Lower lobe of right lung (tissue), 2 donors: ENCODE results near the gene NFYB. TPM values are rescaled to one million over a fixed set of nuclear protein-coding genes. Genes with fewer than 3 reads are reported as not detected.

ENCODE experiments used
- ATAC-seq, 2 donors: fragments of 200-7000 bp; cut with Tn5 transposase; one replicate each; pipeline ENCODE4 v1.9.1; 2020 to 2022; ENCODE audit warnings: mild to moderate bottlenecking in 2 of 2, moderate library complexity in 2 of 2
- DNase-seq: peaks from one replicate; pipeline ENCODE4 v3.0.0-alpha.2; 2020
- H3K27ac ChIP-seq: fragments of 200-600 bp; one replicate; pipeline ENCODE4 v1.8.0; 2022
- H3K27me3 ChIP-seq: fragments of 200-600 bp; one replicate; pipeline ENCODE4 v1.8.0; 2022; ENCODE audit warnings: low read depth
- H3K36me3 ChIP-seq: fragments of 200-600 bp; one replicate; pipeline ENCODE4 v1.8.0; 2022; ENCODE audit warnings: mild to moderate bottlenecking
- H3K4me1 ChIP-seq: fragments of 200-600 bp; one replicate; pipeline ENCODE4 v1.8.0; 2022
- H3K4me3 ChIP-seq: fragments of 200-600 bp; one replicate; pipeline ENCODE4 v1.8.0; 2022; ENCODE audit warnings: mild to moderate bottlenecking
- H3K9me3 ChIP-seq: fragments of 200-600 bp; one replicate; pipeline ENCODE4 v1.8.0; 2022
- CTCF ChIP-seq: fragments of 200-600 bp; IDR thresholded peaks from one replicate; pipeline ENCODE4 v1.8.0; 2022; ENCODE audit warnings: antibody characterized with exemption, mild to moderate bottlenecking
- intact Hi-C: fragments of 100-400 bp; cut with DNase I; formaldehyde crosslinking; loops from one replicate; pipeline ENCODE4 v1.11.0; 2022
- long read RNA-seq: library from polyadenylated mRNA; unstranded; transcript quantifications from one replicate; pipeline ENCODE4 v2.0.0, GENCODE V29; 2021
- total RNA-seq: library from RNA; stranded (reverse); fragmentation: NEBNext Ultra II Directional; extraction: Animal tissue kit (Norgen Biotek cat#: 25700); gene quantifications from one replicate; pipeline ENCODE4 v1.2.1, GENCODE V29; 2021
- donor health status: DM: no; HTN: yes; CAD: no; lungs with severe emphysema.

Gene NFYB
- total RNA-seq = 31.2 TPM
- long read RNA-seq, transcript NFYB-201 (8 exons, 3,512 nt) = minor isoform, 18 of 61 reads
- long read RNA-seq, transcript NFYB-205 (8 exons, 1,727 nt) = major isoform, 21 of 61 reads
- long read RNA-seq, partial matches to known transcripts = 4 of 61 reads
- long read RNA-seq, other reads (novel, unspliced or antisense) = 18 of 61 reads

DNA sequence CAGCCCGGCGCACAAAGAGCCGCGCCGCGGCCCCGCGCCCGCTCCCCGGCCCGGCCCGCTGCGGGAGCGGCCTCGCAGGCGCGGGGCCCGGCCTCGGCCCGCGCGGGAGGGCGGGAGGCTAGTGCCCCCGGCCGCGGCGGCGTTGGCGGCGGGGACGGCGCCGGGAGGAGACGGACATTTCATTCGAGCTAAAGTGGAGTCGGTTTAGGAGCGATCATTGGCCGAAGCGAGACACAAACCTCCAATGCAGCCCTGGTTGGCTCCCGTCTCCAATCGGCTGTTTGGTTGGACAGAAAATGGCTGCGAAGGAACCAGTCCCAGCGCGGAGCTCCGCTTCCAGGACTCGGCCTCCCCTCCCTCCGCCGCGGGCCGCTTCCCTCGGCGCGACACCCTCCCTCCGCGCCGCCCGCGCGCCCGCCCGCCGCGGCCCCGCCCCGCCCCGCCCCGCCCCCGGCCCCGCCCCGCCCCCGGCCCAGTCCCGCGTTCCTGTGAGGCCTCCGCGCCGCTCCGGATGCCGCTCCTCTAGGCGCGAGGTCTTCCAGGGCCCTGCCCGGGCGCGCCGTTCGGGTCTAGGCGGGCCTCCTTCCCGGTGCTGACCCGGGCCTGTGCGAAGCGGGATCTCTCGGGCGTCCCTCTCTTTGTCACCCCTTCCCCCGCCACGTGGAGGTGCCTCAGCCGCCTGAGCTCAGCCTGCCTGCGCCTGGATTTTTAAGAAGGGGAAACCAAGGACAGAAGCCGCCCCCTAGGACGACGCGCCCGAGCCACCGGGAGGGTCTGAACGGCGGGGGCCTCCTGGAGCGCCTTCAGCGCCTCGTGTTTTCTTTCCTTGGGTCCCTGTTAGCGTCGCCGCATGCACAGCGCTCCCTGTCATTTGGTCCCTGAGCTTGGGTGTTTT, at the start of gene NFYB:
Gene NFYB (minus strand): TSS at position 309 of the 895 bp plus-strand sequence. CDS start 2,757 bp downstream, outside the sequence.
- Histone ChIP-seq H3K9me3 (no peaks in the 10 kb centered on the region), H3K4me1 (peaks cover 43% of the 10 kb centered on the region), H3K27me3 (no peaks in the 10 kb centered on the region), H3K4me3 (peak within 1 kb of the TSS; percentile 85), H3K36me3 (peaks cover 12% of the 10 kb centered on the region), H3K27ac (peak within 1 kb of the TSS; percentile 91)
- intact Hi-C loops = no loop called here
- no peak for TF ChIP-seq CTCF
- ATAC-seq (peak; percentile 96 to 99), DNase-seq (peak; percentile 96)

DNA sequence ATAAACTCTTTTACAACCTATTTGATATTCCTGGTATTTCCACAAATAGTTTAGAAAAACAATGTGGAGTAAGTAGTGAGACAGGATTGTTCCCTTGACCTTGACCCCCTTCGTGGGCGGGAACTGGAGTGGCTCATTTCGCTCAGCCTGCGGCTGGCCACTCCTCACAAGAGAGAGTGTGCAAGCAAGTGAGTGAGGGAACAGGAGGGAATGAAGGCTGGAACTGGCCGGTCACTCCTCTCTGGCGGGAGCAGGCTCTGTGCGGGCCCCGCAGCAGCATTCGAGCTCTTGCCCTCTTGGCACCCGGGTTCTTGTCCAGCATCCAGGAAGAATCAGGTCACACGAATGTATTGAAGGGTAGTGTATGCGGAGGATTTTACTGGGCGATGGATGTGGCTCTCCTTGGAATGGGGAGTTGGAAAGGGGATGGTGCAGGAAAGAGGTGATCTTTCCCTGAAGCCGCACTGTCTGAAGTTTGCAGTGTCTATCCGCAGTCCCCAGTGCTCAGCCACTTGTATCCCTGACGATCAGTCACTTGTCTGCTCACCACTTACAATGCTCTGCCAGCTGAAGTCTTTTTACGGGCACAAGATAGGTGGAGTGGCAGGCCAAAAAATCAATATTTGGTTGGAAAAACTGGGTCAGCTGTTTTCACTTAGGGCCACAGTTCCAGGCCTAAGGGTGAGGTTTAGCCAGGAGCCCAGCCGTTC, 49.6 kb upstream of the NFYB start:
- TF ChIP-seq CTCF = no peak
- Histone ChIP-seq H3K9me3 (peaks cover 13% of the 10 kb centered on the region), H3K36me3 (no peaks in the 10 kb centered on the region), H3K4me3 (no peak overlapping the region), H3K4me1 (peaks cover 1% of the 10 kb centered on the region), H3K27ac (no peak overlapping the region), H3K27me3 (no peaks in the 10 kb centered on the region)
- no peak for ATAC-seq
- intact Hi-C loops = no loop called here
- DNase-seq = no peak

GRCh38 chr12:104183443-104183842, 45.4 kb upstream of the NFYB start:
- ATAC-seq (no peak), DNase-seq (no peak)
- intact Hi-C loops = no loop called here
- no peak overlapping the region for H3K4me3 ChIP-seq
- no peak overlapping the region for H3K27ac ChIP-seq
- H3K9me3 ChIP-seq = peaks cover 13% of the 10 kb centered on the region
- H3K27me3 ChIP-seq = no peaks in the 10 kb centered on the region
- no peak for TF ChIP-seq CTCF
- no peaks in the 10 kb centered on the region for H3K36me3 ChIP-seq
- peaks cover 23% of the 10 kb centered on the region for H3K4me1 ChIP-seq

DNA sequence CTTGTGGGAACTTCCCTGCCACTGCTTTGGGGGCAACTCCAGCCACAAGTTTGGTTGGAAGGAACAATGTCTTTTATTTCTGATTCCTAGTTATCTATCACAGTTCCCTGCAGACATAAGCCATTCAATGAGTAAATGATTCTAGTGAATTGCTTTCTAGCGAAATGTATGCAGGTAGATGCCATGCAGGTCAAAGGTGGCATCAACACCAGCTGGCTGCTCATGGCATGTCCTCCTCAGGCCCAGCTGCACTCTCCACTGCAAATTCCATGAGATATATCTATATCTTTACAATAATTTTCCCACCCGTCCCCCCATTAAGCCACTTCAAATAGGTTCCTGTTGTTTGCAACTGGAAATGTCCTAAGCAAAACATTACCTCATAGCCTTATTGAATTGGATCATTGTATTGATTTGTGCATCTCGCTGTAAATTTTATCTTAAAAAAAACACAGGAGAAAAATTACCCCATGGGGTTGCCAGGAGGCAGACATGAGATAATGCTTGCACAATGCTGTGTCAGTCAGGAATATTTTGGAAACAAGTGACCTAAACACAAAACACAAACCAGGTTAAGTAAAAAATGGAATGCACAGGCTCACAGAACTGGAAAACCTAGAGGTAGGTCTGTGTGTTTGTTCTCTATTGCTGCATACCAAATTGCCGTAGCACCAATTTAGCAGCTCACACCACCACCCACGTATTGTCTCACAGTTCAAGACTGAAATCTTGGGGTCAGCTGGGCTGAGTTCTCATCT, 44.8 kb upstream of the NFYB start:
- ATAC-seq (no peak), DNase-seq (no peak)
- H3K36me3 ChIP-seq = no peaks in the 10 kb centered on the region
- peaks cover 13% of the 10 kb centered on the region for H3K9me3 ChIP-seq
- intact Hi-C loops = no loop called here
- peaks cover 29% of the 10 kb centered on the region for H3K4me1 ChIP-seq
- peak overlapping the region; percentile 27 for H3K27ac ChIP-seq
- no peaks in the 10 kb centered on the region for H3K27me3 ChIP-seq
- TF ChIP-seq CTCF = no peak
- H3K4me3 ChIP-seq = no peak overlapping the region

DNA sequence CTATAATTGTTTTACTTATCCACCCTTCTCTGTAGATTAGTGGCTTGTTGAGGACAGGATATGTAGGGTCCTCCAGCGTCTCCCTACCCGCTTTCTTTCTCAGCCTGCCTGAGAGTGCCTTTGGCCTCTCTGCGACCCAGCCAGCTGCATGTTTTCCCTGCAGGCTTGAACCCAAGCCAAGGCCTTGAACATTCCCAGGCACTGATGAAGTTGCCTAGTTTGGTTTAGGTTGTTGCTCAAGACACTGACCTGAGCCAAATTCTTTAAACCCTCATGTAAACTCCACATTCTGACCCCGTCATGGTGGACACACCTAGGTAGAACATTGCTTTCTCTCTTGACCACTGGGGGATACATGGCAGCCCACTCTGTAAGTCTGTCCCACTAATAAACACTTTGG, 44.1 kb upstream of the NFYB start:
- Histone ChIP-seq H3K27ac (peak overlapping the region; percentile 31), H3K27me3 (no peaks in the 10 kb centered on the region), H3K4me1 (peaks cover 36% of the 10 kb centered on the region), H3K4me3 (no peak overlapping the region), H3K36me3 (no peaks in the 10 kb centered on the region), H3K9me3 (peaks cover 13% of the 10 kb centered on the region)
- peak in 1 of 2 donors; percentile 27 for ATAC-seq
- no peak for TF ChIP-seq CTCF
- intact Hi-C loops = no loop called here
- DNase-seq = no peak
